Ishikawa (cell line): Measurements from ENCODE around the gene VDR.

ENCODE experiments used
- CEBPB ChIP-seq: IDR thresholded peaks from 2 replicates; pipeline ENCODE4 v1.6.1; 2012
- CREB1 ChIP-seq: IDR thresholded peaks from 2 replicates; pipeline ENCODE4 v1.6.1; 2012; ENCODE audit warnings: low read depth
- EP300 ChIP-seq: IDR thresholded peaks from 2 replicates; pipeline ENCODE4 v1.6.1; 2012; ENCODE audit warnings: borderline replicate concordance
- FOXM1 ChIP-seq: IDR thresholded peaks from 2 replicates; pipeline ENCODE4 v1.6.1; 2012; ENCODE audit warnings: low read depth, borderline replicate concordance
- RAD21 ChIP-seq: IDR thresholded peaks from 2 replicates; pipeline ENCODE4 v1.6.1; 2012; ENCODE audit warnings: low read depth
- TAF1 ChIP-seq: IDR thresholded peaks from 2 replicates; pipeline ENCODE4 v1.6.1; 2012; ENCODE audit warnings: low read depth, mild to moderate bottlenecking
- TCF12 ChIP-seq: IDR thresholded peaks from 2 replicates; pipeline ENCODE4 v1.6.1; 2012; ENCODE audit warnings: low read depth
- USF1 ChIP-seq: IDR thresholded peaks from 2 replicates; pipeline ENCODE4 v1.6.1; 2012
- YY1 ChIP-seq: IDR thresholded peaks from 2 replicates; pipeline ENCODE4 v1.6.1; 2012; ENCODE audit warnings: low read depth
- ZBTB7A ChIP-seq: IDR thresholded peaks from 2 replicates; pipeline ENCODE4 v1.6.1; 2012; ENCODE audit warnings: low read depth
- TF ChIP-seq, protein P1 (sequence below): IDR thresholded peaks from 2 replicates; pipeline ENCODE4 v1.6.1; 2012
- TF ChIP-seq, protein P2 (sequence below): IDR thresholded peaks from 2 replicates; pipeline ENCODE4 v1.6.1; 2012; ENCODE audit warnings: low read depth, mild to moderate bottlenecking

- TF ChIP-seq, protein P1, sequence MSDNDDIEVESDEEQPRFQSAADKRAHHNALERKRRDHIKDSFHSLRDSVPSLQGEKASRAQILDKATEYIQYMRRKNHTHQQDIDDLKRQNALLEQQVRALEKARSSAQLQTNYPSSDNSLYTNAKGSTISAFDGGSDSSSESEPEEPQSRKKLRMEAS, result no peak
- TF ChIP-seq CEBPB (no peak), TCF12 (no peak), RAD21 (no peak), EP300 (no peak), TAF1 (no peak), ZBTB7A (no peak), USF1 (no peak), YY1 (no peak), FOXM1 (no peak), CREB1 (no peak)
- TF ChIP-seq, protein P2, sequence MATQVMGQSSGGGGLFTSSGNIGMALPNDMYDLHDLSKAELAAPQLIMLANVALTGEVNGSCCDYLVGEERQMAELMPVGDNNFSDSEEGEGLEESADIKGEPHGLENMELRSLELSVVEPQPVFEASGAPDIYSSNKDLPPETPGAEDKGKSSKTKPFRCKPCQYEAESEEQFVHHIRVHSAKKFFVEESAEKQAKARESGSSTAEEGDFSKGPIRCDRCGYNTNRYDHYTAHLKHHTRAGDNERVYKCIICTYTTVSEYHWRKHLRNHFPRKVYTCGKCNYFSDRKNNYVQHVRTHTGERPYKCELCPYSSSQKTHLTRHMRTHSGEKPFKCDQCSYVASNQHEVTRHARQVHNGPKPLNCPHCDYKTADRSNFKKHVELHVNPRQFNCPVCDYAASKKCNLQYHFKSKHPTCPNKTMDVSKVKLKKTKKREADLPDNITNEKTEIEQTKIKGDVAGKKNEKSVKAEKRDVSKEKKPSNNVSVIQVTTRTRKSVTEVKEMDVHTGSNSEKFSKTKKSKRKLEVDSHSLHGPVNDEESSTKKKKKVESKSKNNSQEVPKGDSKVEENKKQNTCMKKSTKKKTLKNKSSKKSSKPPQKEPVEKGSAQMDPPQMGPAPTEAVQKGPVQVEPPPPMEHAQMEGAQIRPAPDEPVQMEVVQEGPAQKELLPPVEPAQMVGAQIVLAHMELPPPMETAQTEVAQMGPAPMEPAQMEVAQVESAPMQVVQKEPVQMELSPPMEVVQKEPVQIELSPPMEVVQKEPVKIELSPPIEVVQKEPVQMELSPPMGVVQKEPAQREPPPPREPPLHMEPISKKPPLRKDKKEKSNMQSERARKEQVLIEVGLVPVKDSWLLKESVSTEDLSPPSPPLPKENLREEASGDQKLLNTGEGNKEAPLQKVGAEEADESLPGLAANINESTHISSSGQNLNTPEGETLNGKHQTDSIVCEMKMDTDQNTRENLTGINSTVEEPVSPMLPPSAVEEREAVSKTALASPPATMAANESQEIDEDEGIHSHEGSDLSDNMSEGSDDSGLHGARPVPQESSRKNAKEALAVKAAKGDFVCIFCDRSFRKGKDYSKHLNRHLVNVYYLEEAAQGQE, result no peak
Observed at GRCh38 chr12:47885012-47885501, 19.7 kb downstream of the VDR start.
